ENCODE data around the gene MSX1. TPM values are rescaled to one million over a fixed set of nuclear protein-coding genes. Genes with fewer than 3 reads are reported as not detected.
A peak's percentile ranks its signal among the peaks of the same experiment; 100 is the strongest.

The MSX1 gene
- total and polyA plus RNA-seq, 2 of the 8 experiments (the other 6 are each of a cell fraction or from before 2014, with no cell fraction given): 0.47 TPM; not detected in 1

GRCh38 chr4:4874254-4874653 lies 14.8 kb downstream of the MSX1 start:
- Histone ChIP-seq H2BK20ac (ENCODE audit: low read length) (no peak overlapping the region), H3K36me3 (ENCODE audit: control insufficient read depth in 2 of 4, insufficient read depth in 4 of 4, low read length in 3 of 4) (no peaks in the 10 kb centered on the region), H3K79me1 (ENCODE audit: low read depth, low read length) (no peaks in the 10 kb centered on the region), H3K27ac (ENCODE audit: low read depth, low read length) (no peak overlapping the region), H3K23me2 (ENCODE audit: low read depth, low read length) (no peaks in the 10 kb centered on the region; the same call in 1 of the 2 replicates), H3K9ac (replicated peaks in 1 of 4; ENCODE audit: extremely low read depth in 1 of 4, low read depth in 3 of 4, low read length in 3 of 4) (no peak overlapping the region), H3K9me3 (ENCODE audit: insufficient read depth in 2 of 2, low read depth in 1 of 2, low read length in 1 of 2) (no peaks in the 10 kb centered on the region), H2BK12ac (ENCODE audit: low read depth, low read length) (no peak overlapping the region), H4K5ac (ENCODE audit: insufficient read length, low read depth, low read length) (no peak overlapping the region), H3K56ac (replicated peaks; ENCODE audit: insufficient read length, low read depth, low read length) (no peak overlapping the region), H2BK15ac (ENCODE audit: low read length) (no peak overlapping the region), H3K27me3 (replicated peaks in 1 of 4; ENCODE audit: control insufficient read depth in 3 of 4, extremely low read depth in 1 of 4, insufficient read depth in 3 of 4, low read length in 3 of 4) (peaks cover 59 to 89% (median 76%) of the 10 kb centered on the region in 4 experiments), H3K4ac (replicated peaks; ENCODE audit: insufficient read length, low read depth, low read length) (no peak overlapping the region), H3K18ac (ENCODE audit: extremely low read depth, low read length) (no peak overlapping the region), H3K4me3 (ENCODE audit: extremely low read depth in 1 of 4, insufficient read depth in 2 of 4, low read depth in 3 of 4, low read length in 4 of 4) (no peak overlapping the region), H3K4me2 (ENCODE audit: insufficient read depth in 1 of 2, low read depth in 2 of 2, low read length in 2 of 2) (no peak overlapping the region), H4K91ac (replicated peaks; ENCODE audit: insufficient read length, low read length) (no peak overlapping the region), H2AK5ac (ENCODE audit: low read depth, low read length) (peak overlapping the region; percentile 93; the same call in 1 of the 2 replicates), H3K4me1 (replicated peaks in 1 of 4; ENCODE audit: control insufficient read depth in 3 of 4, insufficient read depth in 4 of 4, low read length in 3 of 4) (peaks cover 0 to 23% (median 15%) of the 10 kb centered on the region in 4 experiments; a peak in 6 of 7 replicates), H4K8ac (ENCODE audit: extremely low read depth, insufficient read depth, low read length) (no peak overlapping the region), H2BK5ac (ENCODE audit: low read depth, low read length) (no peak overlapping the region), H2BK120ac (replicated peaks; ENCODE audit: low read depth, low read length) (no peak overlapping the region), H3K14ac (ENCODE audit: insufficient read length) (no peak overlapping the region), H3K23ac (ENCODE audit: insufficient read length) (no peak overlapping the region), H4K20me1 (replicated peaks in 1 of 2; ENCODE audit: control insufficient read depth in 1 of 2, insufficient read depth in 2 of 2, low read length in 2 of 2) (peaks cover under 1 to 33% of the 10 kb centered on the region in 2 experiments), H3K79me2 (ENCODE audit: control insufficient read depth in 1 of 2, insufficient read depth in 2 of 2, low read length in 2 of 2) (no peaks in the 10 kb centered on the region), H2AFZ (ENCODE audit: low read length) (no peak overlapping the region)
- CTCF ChIA-PET (ENCODE audit: partially characterized antibody): interaction anchor here (4.4 kb wide), 1 partner anchor 14 kb away, joined by 11 read pairs; no protein-coding TSS in a partner anchor
- FAIRE-seq (no peak), DNase-seq (ENCODE audit: low read depth in 1 of 2, low spot score in 2 of 2) (no peak)
- WGBS, 2 experiments (ENCODE audit: extremely low coverage in 1 of 2, insufficient coverage in 1 of 2, insufficient read length in 1 of 2, insufficient replicate concordance in 2 of 2, low coverage in 1 of 2, low lambda C conversion rate in 2 of 2, missing lambda C conversion rate in 1 of 2): 84% methylated on average over 2 of the region's 2 CpGs; no CpG with 5 or more reads in 1 of the 2 experiments
- POLR2A ChIA-PET (ENCODE audit: partially characterized antibody): no interaction called here
- no peak for TF ChIP-seq POLR2AphosphoS5 (IDR thresholded peaks at IDR 0.05; ENCODE audit: low read depth, low read length)
- no peak for TF ChIP-seq SRF (IDR thresholded peaks at IDR 0.05; ENCODE audit: low read depth, low read length)
- no peak for TF ChIP-seq NRF1 (IDR thresholded peaks at IDR 0.05; ENCODE audit: low read depth, low read length)
- no peak for TF ChIP-seq KDM1A (IDR thresholded peaks at IDR 0.05; ENCODE audit: borderline replicate concordance, low read length)
- no peak for TF ChIP-seq CHD2 (IDR thresholded peaks at IDR 0.05; ENCODE audit: low read length)
- no peak for TF ChIP-seq RAD21 (IDR thresholded peaks at IDR 0.05 in 1 of 2, conservative IDR thresholded peaks at IDR 0.05 in 1 of 2; ENCODE audit: low read depth in 2 of 2, low read length in 2 of 2)
- TF ChIP-seq SIX5 (IDR thresholded peaks at IDR 0.05; ENCODE audit: low read depth, low read length): no peak
- no peak for TF ChIP-seq POU5F1 (IDR thresholded peaks at IDR 0.05; ENCODE audit: low read depth, low read length)
- no peak for TF ChIP-seq HDAC2 (IDR thresholded peaks at IDR 0.05; ENCODE audit: borderline replicate concordance in 1 of 2, low read depth in 2 of 2, low read length in 2 of 2)
- no peak for TF ChIP-seq TAF7 (optimal IDR thresholded peaks at IDR 0.05; ENCODE audit: borderline replicate concordance, low read depth, low read length)
- TF ChIP-seq RXRA (IDR thresholded peaks at IDR 0.05; ENCODE audit: insufficient read depth, low read depth, low read length): no peak
- TF ChIP-seq ATF2 (IDR thresholded peaks at IDR 0.05; ENCODE audit: low read length): no peak
- no peak for TF ChIP-seq SIRT6 (IDR thresholded peaks at IDR 0.05; ENCODE audit: low read length)
